Embryonic facial prominence (tissue), 1 donor: ENCODE results near the gene MKNK2.

ENCODE experiments used
- DNase-seq: peaks from one replicate; pipeline ENCODE4 v3.0.0-alpha.2; 2016; ENCODE audit errors: extremely low spot score

Gene MKNK2

DNA sequence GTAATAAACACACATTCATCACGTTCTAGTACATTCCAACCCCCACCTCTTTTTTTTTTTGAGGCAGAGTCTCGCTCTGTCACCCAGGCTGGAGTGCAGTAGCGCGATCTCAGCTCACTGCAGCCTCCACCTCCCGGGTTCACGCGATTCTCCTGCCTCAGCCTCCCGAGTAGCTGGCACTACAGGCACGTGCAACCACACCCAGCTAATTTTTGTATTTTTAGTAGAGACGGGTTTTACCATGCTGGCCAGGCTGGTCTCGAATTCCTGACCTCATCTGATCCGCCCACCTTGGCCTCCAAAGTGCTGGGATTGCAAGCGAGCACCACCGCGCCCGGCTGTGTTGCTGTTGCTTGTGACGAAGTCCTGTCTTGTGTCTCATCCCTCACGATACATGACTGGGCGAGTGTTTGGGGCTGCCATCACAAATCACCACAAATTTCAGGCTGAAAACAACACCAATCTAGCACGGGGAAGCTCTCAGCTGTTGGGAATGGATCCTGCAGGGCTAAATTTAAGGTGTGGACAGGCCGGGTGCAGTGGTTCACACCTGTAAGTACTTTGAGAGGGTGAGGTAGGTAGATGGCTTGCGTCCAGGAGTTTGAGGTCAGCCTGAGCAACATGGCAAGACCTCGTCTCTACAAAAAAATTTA, 29.4 kb upstream of the MKNK2 start:
- DNase-seq: no peak

DNA sequence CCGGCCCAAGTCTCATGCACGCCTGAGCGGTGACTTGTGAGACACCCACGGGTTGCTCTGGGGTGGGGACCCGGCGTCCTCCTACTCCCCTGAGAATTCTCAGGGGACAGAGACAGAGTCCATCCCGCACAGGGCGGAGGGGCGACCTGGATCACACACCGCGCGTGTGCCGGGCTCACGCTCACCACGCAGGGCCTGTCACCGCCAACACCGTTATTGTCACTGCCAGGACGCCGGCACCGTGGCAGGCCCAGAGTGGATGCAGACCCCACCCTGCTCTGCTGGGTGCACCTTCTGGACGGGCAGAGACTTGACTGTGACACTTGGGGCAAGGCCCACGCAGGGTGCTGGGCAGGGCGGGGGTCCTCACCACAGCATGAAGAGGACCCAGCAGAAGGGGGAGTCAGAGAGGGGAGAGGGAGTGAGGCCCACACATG, 28.8 kb upstream of the MKNK2 start:
- DNase-seq: no peak

DNA sequence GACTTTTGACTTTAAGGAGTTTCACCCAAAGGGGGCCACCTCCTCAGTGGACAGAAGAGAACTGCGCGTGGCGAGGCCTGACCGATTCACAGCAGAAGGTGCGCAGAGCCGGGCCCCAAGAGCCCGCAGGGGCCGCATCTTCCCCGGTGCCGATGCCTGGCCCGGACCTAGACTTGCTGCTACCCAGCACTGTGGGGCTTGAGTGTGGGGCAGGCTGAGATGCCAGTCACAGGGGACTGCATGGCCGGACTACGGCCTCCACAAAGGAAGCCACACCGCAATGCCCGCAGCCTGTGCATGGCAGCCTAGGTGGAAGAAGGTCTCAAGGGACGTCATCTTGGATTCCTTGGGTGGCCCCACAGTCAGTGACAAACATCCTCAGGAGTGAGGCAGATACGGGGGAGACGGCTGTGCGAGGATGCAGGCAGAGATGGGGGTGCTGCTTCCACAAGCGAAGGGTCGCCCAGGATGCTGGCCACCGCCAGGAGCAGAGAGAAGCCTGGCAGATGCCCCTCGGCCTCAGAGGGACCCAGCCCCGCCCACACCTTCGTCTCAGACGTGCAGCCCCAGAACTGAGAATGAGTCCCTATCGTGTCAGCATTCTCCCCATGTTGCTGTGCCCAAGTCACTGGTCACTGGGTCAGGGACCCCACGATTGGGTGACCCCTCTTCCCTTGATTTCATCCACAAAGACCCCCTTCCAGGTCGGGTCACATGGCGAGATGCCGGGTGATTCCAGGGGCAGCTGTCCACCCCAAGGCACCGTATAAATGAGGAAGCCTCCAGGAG, 28.2 kb upstream of the MKNK2 start:
- no peak for DNase-seq

DNA sequence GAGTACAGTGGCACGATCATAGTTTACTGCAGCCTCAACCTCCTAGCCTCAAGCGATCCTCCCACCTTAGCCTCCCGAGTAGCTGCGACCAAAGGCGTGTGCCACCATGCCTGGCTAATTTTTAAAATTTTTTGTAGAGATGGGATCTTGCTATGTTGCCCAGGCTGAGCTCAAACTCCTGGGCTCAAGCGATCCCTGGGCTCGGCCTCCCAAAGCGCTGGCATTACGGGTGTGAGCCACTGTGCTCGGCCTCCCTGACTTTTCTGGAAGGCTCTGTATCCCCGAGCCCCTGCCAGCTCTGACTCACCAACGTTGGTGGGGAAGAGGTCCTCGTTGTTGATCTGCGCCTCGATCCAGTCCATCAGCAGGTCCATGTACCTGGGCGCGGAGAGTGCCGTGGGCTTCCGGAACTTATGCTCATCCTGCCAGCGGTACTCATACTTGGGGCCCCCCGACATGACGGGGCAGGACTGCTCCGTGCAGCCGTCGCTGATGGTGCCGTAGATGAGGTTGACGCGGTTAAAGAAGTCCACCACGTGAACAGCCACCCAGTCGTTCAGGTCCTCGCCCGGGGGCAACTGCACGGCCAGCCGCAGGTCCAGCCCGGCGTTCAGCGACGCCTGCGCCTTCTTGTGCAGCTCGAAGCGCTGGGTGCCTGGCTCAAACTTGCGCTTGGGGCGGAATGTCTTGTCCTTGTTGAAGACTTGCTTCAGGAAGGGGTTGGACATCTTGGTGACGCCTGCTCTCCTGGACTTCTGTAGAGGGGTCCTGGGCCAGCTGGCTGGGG, 27.0 kb upstream of the MKNK2 start:
- DNase-seq: no peak

GRCh38 chr19:2077398-2077797, 26.4 kb upstream of the MKNK2 start:
- no peak for DNase-seq

GRCh38 chr19:2076526-2076944, 25.5 kb upstream of the MKNK2 start:
- DNase-seq: no peak

DNA sequence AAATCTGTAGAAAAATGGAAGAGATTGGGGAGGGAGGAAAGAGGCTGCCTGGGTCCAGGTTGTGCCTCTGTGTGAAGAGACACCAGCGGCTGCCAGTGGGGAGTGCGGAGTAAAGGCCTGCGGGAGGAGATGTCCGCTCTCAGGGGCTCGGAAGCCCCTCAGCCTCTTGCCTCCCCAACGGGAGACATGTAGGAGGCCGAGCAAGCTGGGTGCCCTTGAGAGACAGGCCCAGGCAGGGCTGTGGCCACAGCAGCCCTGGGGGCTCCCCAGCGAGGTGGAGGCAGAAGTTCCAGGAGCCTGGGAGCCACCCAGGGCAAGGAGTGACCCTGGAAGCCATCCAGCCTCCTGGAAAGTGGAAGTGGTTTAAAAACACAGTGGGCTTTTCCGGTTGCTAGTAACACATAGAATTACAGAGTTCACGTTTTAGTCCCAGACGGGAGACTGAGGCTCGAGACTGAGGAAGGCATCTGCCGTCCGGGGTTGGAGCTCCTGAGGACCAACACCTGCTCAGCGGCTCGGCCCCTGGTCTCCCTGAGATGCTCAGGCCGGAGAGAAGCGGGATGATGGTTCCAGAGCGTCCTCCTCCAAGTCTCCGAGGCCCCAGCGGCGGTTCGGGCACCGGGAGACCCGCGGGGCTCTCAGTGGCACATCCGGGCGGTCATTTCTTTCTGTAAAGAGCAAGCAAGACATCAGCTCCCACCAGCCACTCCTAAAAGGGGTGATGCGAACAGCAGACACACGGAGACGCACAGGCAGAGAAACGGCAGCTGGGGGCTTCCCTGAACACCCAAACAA, 21.9 kb upstream of the MKNK2 start:
- no peak for DNase-seq

GRCh38 chr19:2070986-2071673, 20.1 kb upstream of the MKNK2 start:
- DNase-seq: no peak

GRCh38 chr19:2070436-2070827, 19.4 kb upstream of the MKNK2 start:
- no peak for DNase-seq

GRCh38 chr19:2064788-2065524, 13.9 kb upstream of the MKNK2 start:
- DNase-seq: no peak

GRCh38 chr19:2064395-2064787, 13.3 kb upstream of the MKNK2 start:
- no peak for DNase-seq

DNA sequence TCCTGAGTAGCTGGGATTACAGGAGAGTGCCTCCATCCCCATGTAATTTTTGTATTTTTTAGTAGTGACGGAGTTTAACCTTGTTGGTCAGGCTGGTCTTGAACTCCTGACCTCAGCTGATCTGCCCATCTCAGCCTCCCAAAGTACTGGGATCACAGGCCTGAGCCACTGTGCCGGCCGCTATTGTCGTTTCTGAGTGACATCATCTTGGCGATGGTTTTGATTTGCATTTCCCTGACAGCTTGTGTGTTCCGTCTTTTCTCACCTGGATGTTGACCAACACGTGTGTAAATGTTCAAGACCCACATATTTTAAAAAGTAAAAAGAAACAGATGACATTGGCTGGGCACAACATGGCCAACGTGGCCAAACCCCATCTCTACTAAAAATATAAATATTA, 12.8 kb upstream of the MKNK2 start:
- no peak for DNase-seq

DNA sequence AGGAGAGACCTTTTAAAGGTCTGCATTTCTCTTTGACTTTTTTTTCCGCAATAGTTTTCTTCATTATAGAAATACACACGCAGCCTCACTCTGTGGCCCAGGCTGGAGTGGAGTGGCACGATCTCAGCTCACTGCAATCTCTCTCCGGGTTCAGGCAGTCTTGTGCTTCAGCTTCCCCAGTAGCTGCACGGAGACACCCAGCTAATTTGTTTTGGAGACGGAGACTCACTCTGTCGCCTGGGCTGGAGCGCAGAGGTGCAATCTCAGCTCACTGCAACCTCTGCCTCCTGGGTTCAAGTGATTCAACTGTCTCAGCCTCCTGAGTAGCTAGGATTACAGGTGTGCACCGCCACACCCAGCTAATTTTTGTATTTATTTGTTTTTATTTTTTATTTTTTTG, 11.7 kb upstream of the MKNK2 start:
- DNase-seq: no peak

GRCh38 chr19:2062389-2062729, 11.3 kb upstream of the MKNK2 start:
- DNase-seq: no peak

- peak; percentile 96 for DNase-seq
These were observed 10.7 kb upstream of the MKNK2 start for GRCh38 chr19:2061495-2062388.

DNA sequence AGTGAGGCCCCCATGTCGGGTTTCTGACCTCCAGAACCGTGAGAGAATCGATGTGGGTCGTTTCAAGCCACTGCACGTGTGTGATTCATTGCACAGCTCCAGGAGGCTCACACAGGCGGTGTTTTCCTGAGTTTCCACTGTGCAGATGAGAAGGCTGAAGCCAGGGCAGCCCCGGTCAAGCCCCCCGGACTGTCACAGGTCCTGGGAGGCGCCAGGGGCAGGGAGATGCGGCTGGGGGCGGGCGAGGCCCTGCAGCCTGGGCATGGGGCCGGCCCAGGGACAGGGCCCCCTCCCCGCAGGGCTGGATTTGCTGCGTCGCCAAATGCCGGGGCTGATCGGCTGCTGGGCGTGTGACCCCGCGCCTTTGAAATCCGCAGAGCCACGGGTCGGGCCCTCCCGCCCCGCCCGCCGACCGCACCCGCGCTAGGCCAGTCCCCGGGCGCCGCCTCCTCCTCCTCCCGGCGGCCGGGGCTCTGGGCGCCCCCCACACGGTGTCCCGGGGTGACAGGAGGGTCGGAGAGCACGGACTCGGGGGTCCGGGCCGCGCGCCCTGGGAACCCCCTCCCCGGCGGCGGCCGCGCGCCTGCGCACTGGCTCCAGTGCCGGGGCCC, 9.9 kb upstream of the MKNK2 start:
- DNase-seq: no peak

DNA sequence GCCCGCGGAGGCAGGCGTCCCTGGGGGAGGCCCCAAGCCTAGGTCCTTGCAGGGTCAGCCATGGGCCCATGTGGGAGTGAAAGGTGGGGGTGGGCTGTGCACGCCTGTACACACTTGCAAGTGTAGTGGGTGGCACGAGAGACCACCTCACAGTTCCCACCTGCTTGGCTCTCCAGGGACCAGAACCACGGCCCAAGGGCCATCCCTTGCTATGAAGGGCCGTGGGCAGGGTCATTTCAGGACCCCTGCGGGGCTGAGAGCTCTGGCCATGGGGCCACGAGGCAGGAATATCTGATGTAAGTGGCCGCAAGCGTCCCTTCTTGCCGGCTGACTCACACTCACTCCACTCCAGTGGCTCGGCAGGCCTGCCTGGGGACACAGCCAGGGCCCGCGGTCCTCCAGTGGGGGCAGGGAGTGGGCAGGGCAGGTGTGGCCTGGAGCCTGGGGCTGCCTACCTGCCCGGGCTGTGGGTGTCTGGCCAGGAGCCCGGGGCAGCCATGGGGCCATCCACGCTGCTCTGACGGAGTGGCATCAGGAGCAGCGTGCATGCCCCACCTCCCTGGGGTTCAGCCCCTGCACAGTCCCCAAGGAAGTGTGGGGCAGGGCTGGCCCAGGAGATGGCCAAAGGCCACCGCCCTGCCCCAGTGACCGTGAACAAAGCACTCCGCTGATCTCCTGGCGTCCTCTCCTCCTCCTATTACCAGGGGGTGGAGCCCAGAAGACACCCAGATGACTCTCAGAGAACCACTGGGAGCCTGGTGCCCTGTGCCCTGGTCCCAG, 8.6 kb upstream of the MKNK2 start:
- no peak for DNase-seq
